ENCODE measurements around the gene SZT2.
"Not testable (repeated sequence)": the region's sequence is repeated elsewhere in the genome, so short reads cannot be mapped to it uniquely, and the experiment has no call there.

Gene SZT2

GRCh38 chr1:43451701-43452532 is 62.2 kb downstream of the SZT2 start:
- FAIRE-seq, result no peak

GRCh38 chr1:43452789-43453441 is 63.2 kb downstream of the SZT2 start:
- FAIRE-seq (no peak), DNase-seq (ENCODE audit: insufficient read length, low spot score) (no peak)

More at GRCh38 chr1:43451701-43452532, 62.2 kb downstream of the SZT2 start:
- DNase-seq (ENCODE audit: insufficient read length, low spot score), result no peak

- DNase-seq (ENCODE audit: insufficient read length, low spot score), result peak; percentile 64
Measured at GRCh38 chr1:43453442-43454269, 64.0 kb downstream of the SZT2 start, which contains the start of gene HYI. Gene HYI (minus strand): TSS chr1:43453931. CDS start chr1:43453793, 138 bp downstream.

GRCh38 chr1:43454270-43455011 is 64.7 kb downstream of the SZT2 start:
- FAIRE-seq (no peak), DNase-seq (ENCODE audit: insufficient read length, low spot score) (peak; percentile 86)

More at GRCh38 chr1:43453442-43454269, 64.0 kb downstream of the SZT2 start, which contains the start of gene HYI:
- FAIRE-seq, result peak; percentile 85

- FAIRE-seq (no peak), DNase-seq (ENCODE audit: insufficient read length, low spot score) (no peak)
Measured at GRCh38 chr1:43455213-43455889, 65.7 kb downstream of the SZT2 start.

GRCh38 chr1:43458379-43458778 is 68.7 kb downstream of the SZT2 start:
- not testable (repeated sequence) for DNase-seq (ENCODE audit: insufficient read length, low spot score); FAIRE-seq

- FAIRE-seq, result no peak
- DNase-seq (ENCODE audit: insufficient read length, low spot score), result no peak
Measured at GRCh38 chr1:43460988-43461693, 71.4 kb downstream of the SZT2 start.

- no peak for FAIRE-seq
- no peak for DNase-seq (ENCODE audit: insufficient read length, low spot score)
Measured at GRCh38 chr1:43463479-43463878, 73.8 kb downstream of the SZT2 start.

- FAIRE-seq, result no peak
- no peak for DNase-seq (ENCODE audit: insufficient read length, low spot score)
Measured at GRCh38 chr1:43464681-43465504, 75.2 kb downstream of the SZT2 start.

- FAIRE-seq, result no peak
Measured at GRCh38 chr1:43465505-43466067, 75.9 kb downstream of the SZT2 start.

GRCh38 chr1:43466403-43466802 is 76.7 kb downstream of the SZT2 start:
- FAIRE-seq, result no peak
- DNase-seq (ENCODE audit: insufficient read length, low spot score), result no peak

More at GRCh38 chr1:43465505-43466067, 75.9 kb downstream of the SZT2 start:
- DNase-seq (ENCODE audit: insufficient read length, low spot score), result no peak

- FAIRE-seq, result no peak
- DNase-seq (ENCODE audit: insufficient read length, low spot score), result no peak
Measured at GRCh38 chr1:43468414-43468813, 78.7 kb downstream of the SZT2 start.

- DNase-seq (ENCODE audit: insufficient read length, low spot score) (no peak), FAIRE-seq (no peak)
Measured at GRCh38 chr1:43469932-43470331, 80.2 kb downstream of the SZT2 start.

GRCh38 chr1:43472087-43472462 is 82.4 kb downstream of the SZT2 start:
- no peak for FAIRE-seq

GRCh38 chr1:43472463-43473151 is 82.9 kb downstream of the SZT2 start:
- not testable (repeated sequence) for DNase-seq (ENCODE audit: insufficient read length, low spot score); FAIRE-seq

More at GRCh38 chr1:43472087-43472462, 82.4 kb downstream of the SZT2 start:
- DNase-seq (ENCODE audit: insufficient read length, low spot score), result no peak

GRCh38 chr1:43473463-43473862 is 83.8 kb downstream of the SZT2 start:
- FAIRE-seq, result no peak

More at GRCh38 chr1:43473463-43473862, 83.8 kb downstream of the SZT2 start:
- no peak for DNase-seq (ENCODE audit: insufficient read length, low spot score)
